ENCODE data around the gene CCDC81.

The CCDC81 gene

DNA sequence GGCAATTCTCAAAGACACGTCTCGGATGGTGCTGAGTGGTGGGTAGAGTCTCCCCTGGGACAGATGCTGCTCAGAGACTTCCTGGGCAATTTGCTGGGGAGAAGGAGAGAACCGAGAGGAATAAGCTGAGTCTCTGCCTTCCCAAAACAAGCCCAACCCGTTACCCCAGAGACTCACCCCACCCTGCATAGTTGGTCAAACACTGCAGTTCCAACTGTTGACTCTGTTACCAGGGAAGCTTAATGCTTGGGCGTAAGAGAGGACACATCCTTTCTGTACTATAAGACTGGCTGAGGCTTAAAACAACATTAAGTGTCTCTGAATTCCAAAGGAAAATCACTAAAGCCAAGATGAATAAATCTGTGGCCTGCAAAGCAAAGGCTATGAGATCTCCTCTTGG, 68.1 kb downstream of the CCDC81 start:
- no peak for DNase-seq

GRCh38 chr11:86443415-86443814, 68.7 kb downstream of the CCDC81 start:
- no peak for DNase-seq

GRCh38 chr11:86444981-86445380, 70.3 kb downstream of the CCDC81 start:
- no peak for DNase-seq

GRCh38 chr11:86446163-86446923, 71.7 kb downstream of the CCDC81 start:
- DNase-seq, result no peak

DNA sequence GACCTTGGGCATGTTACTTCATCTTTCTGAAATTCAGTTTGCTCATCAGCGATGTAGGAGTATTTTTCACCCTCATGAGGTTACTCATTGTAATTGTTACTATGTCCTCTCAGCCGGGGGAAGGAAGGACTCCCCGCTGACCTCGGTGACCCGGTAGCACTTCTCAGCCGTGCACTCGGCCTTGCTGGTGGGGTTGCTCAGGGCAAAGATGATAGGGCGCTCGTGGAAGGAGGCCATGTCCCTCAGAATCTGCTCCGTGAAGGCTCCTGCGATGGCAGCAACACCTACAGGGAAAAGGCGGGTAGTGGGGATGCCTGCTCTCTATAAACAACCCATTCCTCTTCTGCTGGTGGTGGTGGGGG, 72.2 kb downstream of the CCDC81 start:
- DNase-seq, result no peak

DNA sequence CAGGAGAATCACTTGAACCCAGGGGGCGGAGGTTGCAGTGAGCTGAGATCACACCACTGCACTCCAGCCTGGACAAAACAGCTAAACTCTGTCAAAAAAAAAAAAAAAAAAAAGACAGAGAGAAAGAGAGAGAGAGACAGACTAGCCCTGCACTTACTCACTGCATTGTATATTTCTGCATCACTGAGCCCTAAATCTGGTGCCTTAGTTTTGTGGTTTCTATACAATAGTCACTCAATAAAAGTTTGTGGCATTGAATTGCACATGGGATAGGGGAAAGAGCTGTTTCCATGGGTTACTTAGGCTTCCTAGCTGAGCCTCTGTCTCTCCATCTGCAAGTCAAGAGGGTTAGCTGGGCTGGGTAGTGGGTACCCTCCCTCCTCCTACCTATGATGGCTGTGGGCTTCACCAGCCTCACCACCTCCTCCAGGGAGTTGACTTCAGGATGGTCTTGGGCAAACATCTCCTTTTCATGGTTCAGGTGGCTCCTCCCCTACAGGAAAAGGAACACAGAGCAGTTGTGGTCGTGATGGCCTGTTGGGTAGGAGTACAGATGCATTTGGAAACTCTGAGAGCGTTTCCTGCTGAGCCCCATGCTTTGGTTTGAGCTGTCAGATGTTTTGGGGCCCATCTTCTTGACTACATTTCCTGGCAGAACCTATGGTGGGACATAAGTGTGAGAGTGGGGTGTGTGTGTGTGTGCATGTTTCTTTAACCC, 73.2 kb downstream of the CCDC81 start:
- DNase-seq, result peak in 1 of 2 experiments; percentile 55

DNA sequence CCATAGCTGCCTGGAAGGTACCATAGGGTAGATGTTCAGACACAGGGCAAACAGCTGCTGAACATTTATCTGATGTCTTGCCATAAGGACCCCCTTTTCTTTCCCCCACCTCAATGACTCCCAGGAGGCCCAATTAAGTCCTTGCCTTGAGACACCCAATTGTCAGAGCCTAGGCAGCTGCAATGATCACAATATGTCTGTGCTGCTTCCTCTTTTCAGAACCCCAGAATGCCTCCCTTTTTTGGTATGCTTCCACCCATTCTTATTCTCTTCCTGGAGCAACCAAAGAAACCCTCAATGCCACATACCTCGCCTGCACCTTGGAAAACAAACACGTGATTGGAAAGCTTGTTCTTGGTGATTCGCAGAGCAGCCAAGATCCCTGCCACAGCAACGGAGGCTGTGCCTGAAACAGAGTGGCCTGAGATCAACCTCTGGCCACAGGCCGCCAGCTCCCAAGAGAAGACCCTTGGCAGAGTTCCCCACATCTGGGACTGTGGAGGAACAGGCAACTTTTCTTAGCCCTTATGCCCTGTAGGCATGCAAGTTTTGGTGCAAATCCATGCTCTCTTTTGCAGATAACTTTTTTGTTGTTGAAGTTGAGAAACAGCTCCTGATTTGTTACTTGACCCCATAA, 75.4 kb downstream of the CCDC81 start:
- DNase-seq, result no peak

- DNase-seq, result no peak
Observed at GRCh38 chr11:86453290-86454030, 78.8 kb downstream of the CCDC81 start.

DNA sequence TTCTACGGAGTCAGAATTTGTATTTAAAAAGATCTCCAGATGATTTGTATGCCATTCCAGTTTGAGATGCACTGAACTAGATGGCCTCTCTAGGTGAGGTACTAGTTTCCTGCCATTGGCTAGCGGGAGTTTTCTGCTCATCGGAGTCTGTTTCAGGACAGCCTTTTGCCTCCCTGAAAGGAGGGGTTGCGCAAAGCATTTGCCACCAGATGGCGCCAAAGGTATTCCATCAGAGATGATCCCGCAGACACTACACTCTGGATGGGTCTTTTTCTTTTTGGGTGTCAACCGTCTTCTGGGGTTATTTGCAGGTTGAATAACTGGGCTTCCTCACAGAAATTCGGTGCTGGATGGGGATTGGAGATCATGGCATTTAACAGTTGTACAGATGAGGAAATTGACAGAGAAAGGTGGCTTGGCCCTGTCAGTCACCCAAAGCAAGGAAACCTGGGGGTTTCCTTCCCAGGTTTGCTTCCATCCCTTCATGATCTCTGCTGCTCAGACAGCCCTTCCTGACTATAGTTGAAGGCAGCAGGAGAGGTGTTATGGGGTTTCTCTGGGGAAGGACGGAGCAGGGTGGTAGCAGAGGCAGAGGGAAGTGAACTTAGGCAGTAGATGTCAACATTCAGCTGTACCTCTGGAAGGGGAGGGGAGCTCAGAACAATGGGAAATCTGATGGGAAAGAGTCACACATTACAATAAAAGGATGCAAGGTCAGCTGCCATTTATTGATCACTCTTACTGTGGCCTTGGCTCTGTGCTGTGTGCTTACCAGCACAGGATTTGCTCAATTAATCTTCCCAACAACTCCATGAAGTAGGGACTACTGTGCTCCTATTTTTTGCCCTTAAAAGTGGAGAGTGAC, 81.6 kb downstream of the CCDC81 start:
- DNase-seq, result peak; percentile 89 to 90

DNA sequence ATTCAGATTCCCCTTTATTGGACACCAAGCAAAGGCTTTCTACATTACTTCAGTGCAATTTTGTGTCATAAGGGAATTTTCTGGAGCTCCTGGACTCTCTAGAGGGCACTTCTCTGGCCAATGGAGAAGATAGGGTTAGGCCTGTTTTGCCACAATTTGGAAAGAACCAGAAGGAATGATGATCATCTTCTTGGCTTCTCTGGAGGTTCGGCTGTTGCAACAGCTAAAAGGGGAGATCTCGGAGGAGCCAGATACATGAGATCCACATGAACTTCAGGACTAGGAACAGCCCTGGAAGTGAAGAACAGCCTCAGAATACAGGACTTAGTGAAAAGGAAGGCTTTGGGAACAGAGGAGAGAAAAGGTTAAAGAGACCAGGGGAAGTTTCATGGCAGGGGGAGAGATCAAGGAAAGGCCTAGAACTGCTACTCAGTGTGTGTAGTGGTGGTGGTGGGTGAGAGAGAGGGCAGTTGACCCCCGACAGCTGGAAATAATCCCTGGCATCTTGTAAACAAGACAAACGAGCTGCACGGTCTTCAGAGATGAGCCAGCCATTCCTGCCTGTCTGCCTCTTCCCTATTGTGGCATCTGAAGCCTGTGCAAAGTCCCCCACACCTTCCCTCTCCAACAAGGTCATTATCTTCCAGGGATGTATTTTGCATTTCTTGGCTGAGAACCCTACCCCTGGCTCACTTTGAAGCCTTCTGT, 83.8 kb downstream of the CCDC81 start:
- no peak for DNase-seq

DNA sequence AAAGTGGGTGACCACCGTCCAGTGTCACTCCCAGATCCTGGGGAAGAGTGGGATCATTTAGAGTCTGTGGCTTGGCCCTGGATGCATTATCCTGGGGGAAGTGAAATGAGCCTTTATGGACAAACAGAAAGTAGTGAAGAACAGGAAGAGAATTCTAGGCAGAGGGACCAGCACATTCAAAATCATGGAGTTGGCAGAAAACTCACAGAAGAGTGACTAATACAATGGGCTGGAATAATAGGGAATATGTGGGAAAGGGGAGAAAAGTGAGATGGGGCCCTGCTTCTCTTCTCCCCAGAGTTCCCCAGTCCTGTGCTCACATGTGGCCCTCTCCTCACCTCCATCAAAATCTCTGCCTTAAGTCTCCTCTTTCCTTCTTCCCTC, 84.3 kb downstream of the CCDC81 start:
- no peak for DNase-seq

- no peak for DNase-seq
Observed at GRCh38 chr11:86459682-86460460, 85.2 kb downstream of the CCDC81 start.

DNA sequence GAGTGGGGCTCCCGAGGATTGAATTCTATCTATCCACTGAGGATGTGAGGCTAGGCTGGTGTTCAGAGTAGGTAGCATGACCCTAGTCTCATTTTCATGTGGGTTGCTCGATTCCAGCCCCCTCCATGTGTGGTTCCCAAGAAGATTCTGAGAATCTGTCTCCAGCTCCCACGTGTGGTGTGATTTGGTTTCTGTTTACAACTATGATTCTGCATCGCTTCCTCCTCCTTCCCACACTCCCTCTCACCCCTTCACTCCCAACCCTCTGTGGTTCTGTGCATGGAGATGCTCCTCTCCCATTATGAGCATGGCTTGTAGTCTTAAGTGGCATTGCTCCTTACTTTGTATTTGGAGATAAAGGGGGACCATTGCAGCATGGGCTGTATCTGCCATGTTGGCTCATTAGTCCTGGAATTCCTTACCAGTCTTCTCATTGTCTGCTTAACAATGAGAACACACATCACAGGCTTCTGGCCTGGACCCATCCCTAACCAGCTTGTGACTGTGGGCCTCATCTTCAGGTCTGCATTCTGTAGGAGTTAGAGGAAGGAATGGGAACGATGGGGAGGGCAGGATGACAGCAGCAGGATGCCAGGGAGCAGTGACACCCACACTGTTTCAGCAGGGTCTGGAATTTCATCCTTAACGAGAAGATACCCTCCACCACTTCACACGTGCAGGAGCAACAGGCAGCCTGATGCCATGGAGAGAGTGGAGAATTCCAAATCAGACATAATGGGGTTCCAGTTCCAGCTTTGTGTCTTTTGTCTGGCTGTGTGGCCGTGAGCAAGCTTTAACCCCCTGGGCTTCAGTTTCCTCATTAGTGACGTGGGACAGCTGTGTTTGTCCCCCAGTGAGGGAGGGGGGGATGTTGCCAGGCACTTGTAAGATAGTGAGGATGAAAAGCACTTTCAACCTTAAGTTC, 86.0 kb downstream of the CCDC81 start:
- no peak for DNase-seq

- DNase-seq, result no peak
Observed at GRCh38 chr11:86461892-86462291, 87.2 kb downstream of the CCDC81 start.

DNA sequence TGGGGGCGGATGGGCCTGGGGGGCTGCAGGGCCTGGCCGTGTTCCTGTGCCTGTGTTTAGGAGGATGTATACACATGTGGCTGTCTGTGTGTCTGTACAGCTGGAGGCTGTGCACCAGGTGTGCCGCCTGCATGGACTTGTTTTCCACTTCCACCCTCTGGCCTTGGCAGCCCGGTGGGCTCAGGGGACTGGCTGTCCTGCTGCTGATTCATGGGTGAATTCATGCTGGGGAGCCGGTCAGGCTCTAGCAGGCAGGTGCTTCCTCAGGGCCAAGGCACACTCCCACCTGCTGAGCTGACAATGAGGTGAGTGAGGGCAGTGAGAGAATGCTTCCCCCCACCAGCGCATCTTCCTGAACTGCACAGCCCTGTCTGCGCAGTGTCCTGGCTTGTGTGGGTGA, 88.4 kb downstream of the CCDC81 start:
- DNase-seq, result no peak

GRCh38 chr11:86463955-86464354, 89.3 kb downstream of the CCDC81 start:
- DNase-seq, result no peak

GRCh38 chr11:86464509-86465221, 90.0 kb downstream of the CCDC81 start:
- DNase-seq, result no peak

DNA sequence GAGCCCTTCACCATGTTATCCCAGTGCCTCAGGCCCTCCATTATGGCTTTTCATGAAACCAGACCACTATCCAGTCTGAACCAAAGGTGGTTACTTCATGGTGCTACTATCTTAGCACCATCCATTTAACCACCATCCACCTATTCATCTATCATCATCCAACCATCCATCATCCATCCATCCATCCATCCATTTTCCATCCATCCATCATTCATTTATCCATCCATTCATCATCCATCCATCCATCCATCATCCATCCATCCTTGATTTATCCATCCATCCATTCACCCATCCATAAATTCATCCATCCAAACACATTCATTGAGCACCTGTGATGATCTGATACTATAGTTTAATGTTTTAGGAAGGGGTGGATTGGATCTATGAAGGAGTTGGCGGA, 93.5 kb downstream of the CCDC81 start:
- no peak for DNase-seq
